Progenitor cell of endocrine pancreas (in vitro differentiated cells): ENCODE data around the gene OXA1L. TPM values are rescaled to one million over a fixed set of nuclear protein-coding genes. Genes with fewer than 3 reads are reported as not detected.
"Not testable (repeated sequence)": the region's sequence is repeated elsewhere in the genome, so short reads cannot be mapped to it uniquely, and the experiment has no call there.

Source experiments
- DNase-seq: peaks from one replicate; pipeline ENCODE4 v3.0.0; 2021; ENCODE audit warnings: low spot score; ENCODE audit not compliant: unreplicated experiment
- H3K27ac Mint-ChIP-seq: 2 replicates; pipeline ENCODE4 v1.8.0; 2021; ENCODE audit warnings: mild to moderate bottlenecking, moderate library complexity, mixed read lengths
- H3K27me3 Mint-ChIP-seq: 2 replicates; pipeline ENCODE4 v1.8.0; 2021; ENCODE audit warnings: mixed read lengths
- H3K36me3 Mint-ChIP-seq: 2 replicates; pipeline ENCODE4 v1.8.0; 2022; ENCODE audit warnings: mixed read lengths; ENCODE audit not compliant: insufficient read depth
- H3K4me1 Mint-ChIP-seq: 2 replicates; pipeline ENCODE4 v1.8.0; 2021; ENCODE audit warnings: low read depth, mixed read lengths
- H3K4me3 Mint-ChIP-seq: 2 replicates; pipeline ENCODE4 v1.8.0; 2021; ENCODE audit warnings: low read depth, mild to moderate bottlenecking, moderate library complexity, mixed read lengths
- H3K9me3 Mint-ChIP-seq: 2 replicates; pipeline ENCODE4 v1.8.0; 2021; ENCODE audit warnings: low read depth, mixed read lengths
- CTCF ChIP-seq: fragments of 200-600 bp; sonication (generic); IDR thresholded peaks from one replicate; pipeline ENCODE4 v1.5.0; 2021; ENCODE audit warnings: antibody characterized with exemption, mild to moderate bottlenecking; ENCODE audit not compliant: unreplicated experiment
- total RNA-seq: library from RNA; stranded (reverse); gene quantifications from 2 replicates; pipeline ENCODE4 v1.2.1, GENCODE V29; 2021

Gene OXA1L
- total RNA-seq, 1 donor from 2014 or later = 114 TPM

GRCh38 chr14:22786685-22787084, 20.2 kb downstream of the OXA1L start:
- peaks cover under 1% of the 10 kb centered on the region for H3K4me1 Mint-ChIP-seq
- no peak for TF ChIP-seq CTCF
- H3K4me3 Mint-ChIP-seq = no peak overlapping the region
- no peak overlapping the region for H3K27ac Mint-ChIP-seq
- no peaks in the 10 kb centered on the region for H3K9me3 Mint-ChIP-seq
- DNase-seq = no peak
- H3K36me3 Mint-ChIP-seq = no peaks in the 10 kb centered on the region
- no peaks in the 10 kb centered on the region for H3K27me3 Mint-ChIP-seq

- Mint-ChIP-seq H3K27ac (no peak overlapping the region), H3K4me1 (no peaks in the 10 kb centered on the region), H3K36me3 (no peaks in the 10 kb centered on the region), H3K4me3 (no peak overlapping the region), H3K27me3 (no peaks in the 10 kb centered on the region), H3K9me3 (no peaks in the 10 kb centered on the region)
- TF ChIP-seq CTCF = no peak
- no peak for DNase-seq
Measured at GRCh38 chr14:22791301-22791700, 24.8 kb downstream of the OXA1L start.

- TF ChIP-seq CTCF = no peak
- H3K9me3 Mint-ChIP-seq = no peaks in the 10 kb centered on the region
- H3K27me3 Mint-ChIP-seq = no peaks in the 10 kb centered on the region
- H3K4me1 Mint-ChIP-seq = no peaks in the 10 kb centered on the region
- H3K36me3 Mint-ChIP-seq = no peaks in the 10 kb centered on the region
- no peak for DNase-seq
- H3K4me3 Mint-ChIP-seq = no peak overlapping the region
- no peak overlapping the region for H3K27ac Mint-ChIP-seq
Measured at GRCh38 chr14:22792158-22792557, 25.7 kb downstream of the OXA1L start.

- H3K4me3 Mint-ChIP-seq, H3K9me3 Mint-ChIP-seq, DNase-seq, H3K27ac Mint-ChIP-seq, H3K27me3 Mint-ChIP-seq, H3K4me1 Mint-ChIP-seq, H3K36me3 Mint-ChIP-seq: not testable (repeated sequence)
Measured at GRCh38 chr14:22793550-22793949, 27.1 kb downstream of the OXA1L start.

GRCh38 chr14:22793976-22794375, 27.5 kb downstream of the OXA1L start:
- no peak for DNase-seq
- Mint-ChIP-seq H3K4me1 (peaks cover 2% of the 10 kb centered on the region), H3K36me3 (no peaks in the 10 kb centered on the region), H3K4me3 (no peak overlapping the region), H3K9me3 (no peaks in the 10 kb centered on the region), H3K27me3 (no peaks in the 10 kb centered on the region), H3K27ac (no peak overlapping the region)
- TF ChIP-seq CTCF = no peak

- Mint-ChIP-seq H3K9me3 (no peaks in the 10 kb centered on the region), H3K27me3 (no peaks in the 10 kb centered on the region), H3K27ac (no peak overlapping the region), H3K4me1 (peaks cover 2% of the 10 kb centered on the region), H3K36me3 (no peaks in the 10 kb centered on the region), H3K4me3 (no peak overlapping the region)
- DNase-seq = no peak
- no peak for TF ChIP-seq CTCF
Measured at GRCh38 chr14:22794551-22794951, 28.1 kb downstream of the OXA1L start.
